OCI-LY3 (cell line): ENCODE results near the gene RNF14.

ENCODE experiments used
- CTCF ChIP-seq: fragments of 200-600, 300-600 bp; sonication (generic); IDR thresholded peaks from 2 replicates; pipeline ENCODE4 v1.5.1; 2014; ENCODE audit warnings: antibody characterized with exemption, low read length, low read depth
- EZH2phosphoT487 ChIP-seq: fragments of 200-600 bp; shearing (Covaris generic); IDR thresholded peaks from 2 replicates; pipeline ENCODE4 v1.6.1; 2018; ENCODE audit warnings: antibody characterized with exemption, mixed run types, low read depth

GRCh38 chr5:141948812-141949211 is 20.1 kb upstream of the RNF14 start:
- TF ChIP-seq CTCF (no peak), EZH2phosphoT487 (no peak)
